Activated naive CD8-positive, alpha-beta T cell treated with anti-CD3 and anti-CD28 coated beads, Interleukin-2, amount 50 U/mL, for 16 hours (primary cell): ENCODE measurements around the gene ZNF277.
"Not testable (repeated sequence)": the region's sequence is repeated elsewhere in the genome, so short reads cannot be mapped to it uniquely, and the experiment has no call there.

ENCODE experiments used
- DNase-seq: peaks from one replicate; pipeline ENCODE4 v3.0.0-alpha.2; 2020; ENCODE audit warnings: low read depth, low spot score

ZNF277 gene

GRCh38 chr7:112292162-112292561, 85.7 kb downstream of the ZNF277 start:
- no peak for DNase-seq

- no peak for DNase-seq
Observed at GRCh38 chr7:112293416-112293815, 86.9 kb downstream of the ZNF277 start.

- DNase-seq, result no peak
Observed at GRCh38 chr7:112296432-112296831, 89.9 kb downstream of the ZNF277 start.

- DNase-seq, result no peak
Observed at GRCh38 chr7:112297681-112298080, 91.2 kb downstream of the ZNF277 start.

GRCh38 chr7:112298543-112299100, 92.1 kb downstream of the ZNF277 start:
- no peak for DNase-seq

- no peak for DNase-seq
Observed at GRCh38 chr7:112300072-112300471, 93.6 kb downstream of the ZNF277 start.

GRCh38 chr7:112300831-112301407, 94.4 kb downstream of the ZNF277 start:
- DNase-seq, result no peak

GRCh38 chr7:112302566-112302965, 96.1 kb downstream of the ZNF277 start:
- DNase-seq, result no peak

GRCh38 chr7:112306903-112307302, 100.4 kb downstream of the ZNF277 start:
- DNase-seq, result no peak

- DNase-seq, result no peak
Observed at GRCh38 chr7:112307506-112307905, 101.0 kb downstream of the ZNF277 start.

- no peak for DNase-seq
Observed at GRCh38 chr7:112308974-112309373, 102.5 kb downstream of the ZNF277 start.

GRCh38 chr7:112316803-112317202, 110.3 kb downstream of the ZNF277 start:
- not testable (repeated sequence) for DNase-seq

- no peak for DNase-seq
Observed at GRCh38 chr7:112322070-112322469, 115.6 kb downstream of the ZNF277 start.

GRCh38 chr7:112327566-112327965, 121.1 kb downstream of the ZNF277 start:
- no peak for DNase-seq

GRCh38 chr7:112331492-112331891, 125.0 kb downstream of the ZNF277 start:
- no peak for DNase-seq

- no peak for DNase-seq
Observed at GRCh38 chr7:112334366-112334765, 127.9 kb downstream of the ZNF277 start.

- no peak for DNase-seq
Observed at GRCh38 chr7:112336261-112336660, 129.8 kb downstream of the ZNF277 start.

GRCh38 chr7:112336936-112337576, 130.6 kb downstream of the ZNF277 start:
- no peak for DNase-seq

GRCh38 chr7:112337892-112338291, 131.4 kb downstream of the ZNF277 start:
- no peak for DNase-seq

- DNase-seq, result no peak
Observed at GRCh38 chr7:112338786-112339185, 132.3 kb downstream of the ZNF277 start.

GRCh38 chr7:112341464-112341863, 135.0 kb downstream of the ZNF277 start:
- no peak for DNase-seq

- DNase-seq, result no peak
Observed at GRCh38 chr7:112346381-112347060, 140.0 kb downstream of the ZNF277 start.

- DNase-seq, result no peak
Observed at GRCh38 chr7:112347088-112347487, 140.6 kb downstream of the ZNF277 start.
